Smooth muscle cell of the brain vasculature (primary cell): ENCODE results near the gene OR4K17.
"Not testable (repeated sequence)": the region's sequence is repeated elsewhere in the genome, so short reads cannot be mapped to it uniquely, and the experiment has no call there.

Source experiments
- DNase-seq: peaks from one replicate; pipeline ENCODE4 v3.0.0-alpha.2; 2012; ENCODE audit warnings: low read depth, low spot score

OR4K17 gene

GRCh38 chr14:20110438-20110837 is at the start of gene OR4K17:
TSS of gene OR4K17 (plus strand) at chr14:20110739. CDS start at chr14:20117500, 6,761 bp downstream.
- DNase-seq = no peak

GRCh38 chr14:20092050-20092449 is 18.5 kb upstream of the OR4K17 start:
- no peak for DNase-seq

GRCh38 chr14:20093442-20093841 is 17.1 kb upstream of the OR4K17 start:
- no peak for DNase-seq

GRCh38 chr14:20098926-20099770 is 11.4 kb upstream of the OR4K17 start:
- not testable (repeated sequence) for DNase-seq

GRCh38 chr14:20112321-20112720 is 1.8 kb downstream of the OR4K17 start:
- DNase-seq = no peak

- DNase-seq = no peak
These were observed 6.2 kb downstream of the OR4K17 start for GRCh38 chr14:20116748-20117147.

GRCh38 chr14:20118795-20119194 is 8.3 kb downstream of the OR4K17 start:
- no peak for DNase-seq

GRCh38 chr14:20138520-20138919 is 28.0 kb downstream of the OR4K17 start, which contains the start of gene OR4N5:
TSS of gene OR4N5 (plus strand) at chr14:20138820. CDS start at chr14:20143736, 4,916 bp downstream.
- no peak for DNase-seq

GRCh38 chr14:20143911-20144310 is 33.4 kb downstream of the OR4K17 start:
- DNase-seq = no peak

- no peak for DNase-seq
These were observed 34.3 kb downstream of the OR4K17 start for GRCh38 chr14:20144820-20145219.

GRCh38 chr14:20164462-20164861 is 53.9 kb downstream of the OR4K17 start:
- no peak for DNase-seq

- DNase-seq = no peak
These were observed 56.6 kb downstream of the OR4K17 start for GRCh38 chr14:20167091-20167490.

- not testable (repeated sequence) for DNase-seq
These were observed 59.3 kb downstream of the OR4K17 start for GRCh38 chr14:20169852-20170251.
